GM18505 (cell line): ENCODE data around the gene ANAPC5.

ENCODE experiments used
- ATAC-seq: cut with Tn5 transposase; IDR thresholded peaks from one replicate; pipeline ENCODE4 v1.9.1; 2021; ENCODE audit not compliant: unreplicated experiment
- POLR2A ChIP-seq: IDR thresholded peaks from 4 replicates; pipeline ENCODE4 v1.6.1; 2011; ENCODE audit warnings: borderline replicate concordance; ENCODE audit not compliant: insufficient read depth, insufficient read length; ENCODE audit errors: extremely low read depth

ANAPC5 gene

GRCh38 chr12:121352682-121353018 is 439 bp upstream of the ANAPC5 start:
- no peak for TF ChIP-seq POLR2A

DNA sequence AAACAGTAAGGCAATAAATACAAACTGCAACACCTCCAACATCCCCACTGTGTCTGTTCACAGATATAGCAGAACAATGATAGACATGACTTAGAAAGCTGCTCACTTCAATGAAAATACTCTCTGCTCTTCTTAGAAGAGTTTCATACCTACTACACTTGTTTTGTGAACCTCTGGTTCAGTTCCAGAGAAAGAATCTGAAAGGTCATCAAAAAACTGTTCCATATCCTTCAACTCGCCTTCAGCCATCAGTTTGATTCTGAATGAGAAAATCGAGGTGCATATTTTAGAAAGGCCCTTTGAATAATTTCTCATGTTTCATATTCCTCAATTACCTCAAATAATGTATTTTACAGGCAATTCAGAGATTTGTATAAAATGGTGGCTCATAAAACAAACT is 5.5 kb downstream of the ANAPC5 start:
- no peak for TF ChIP-seq POLR2A
- ATAC-seq = no peak

More at GRCh38 chr12:121352682-121353018, 439 bp upstream of the ANAPC5 start:
- ATAC-seq = no peak

DNA sequence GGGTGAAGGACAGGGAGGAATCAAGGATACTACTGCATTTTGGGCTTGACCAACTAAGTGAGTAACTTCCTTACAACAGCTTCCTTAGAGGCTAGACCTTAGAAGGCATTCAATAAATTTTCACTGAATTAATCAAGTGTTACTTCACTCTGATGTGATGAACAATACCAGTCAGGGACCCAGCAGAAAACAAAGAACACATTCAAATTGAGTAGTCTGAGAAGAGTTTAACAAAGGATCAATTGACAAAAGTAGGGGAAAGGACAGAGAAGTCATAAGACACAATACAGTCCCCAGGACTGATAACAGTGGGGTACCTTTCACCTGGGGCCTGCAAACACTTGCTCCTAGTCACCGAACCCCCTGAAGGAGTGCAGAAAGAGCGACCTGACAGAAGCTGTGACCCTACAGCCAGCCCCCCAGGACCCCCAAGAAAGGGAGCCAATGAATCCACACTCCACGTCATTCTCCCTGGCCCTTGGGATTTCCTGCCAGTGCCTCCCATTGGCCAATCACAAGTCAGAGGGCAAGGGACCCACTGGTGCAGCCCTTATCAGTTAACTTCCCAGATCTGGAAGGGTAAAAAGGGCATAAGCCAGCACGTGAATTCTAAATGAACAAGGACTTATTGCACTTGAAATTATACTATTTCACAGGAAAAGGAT is 6.9 kb downstream of the ANAPC5 start:
- no peak for TF ChIP-seq POLR2A
- ATAC-seq = no peak

- no peak for TF ChIP-seq POLR2A
- no peak for ATAC-seq
Measured at GRCh38 chr12:121344506-121344905, 7.7 kb downstream of the ANAPC5 start.

DNA sequence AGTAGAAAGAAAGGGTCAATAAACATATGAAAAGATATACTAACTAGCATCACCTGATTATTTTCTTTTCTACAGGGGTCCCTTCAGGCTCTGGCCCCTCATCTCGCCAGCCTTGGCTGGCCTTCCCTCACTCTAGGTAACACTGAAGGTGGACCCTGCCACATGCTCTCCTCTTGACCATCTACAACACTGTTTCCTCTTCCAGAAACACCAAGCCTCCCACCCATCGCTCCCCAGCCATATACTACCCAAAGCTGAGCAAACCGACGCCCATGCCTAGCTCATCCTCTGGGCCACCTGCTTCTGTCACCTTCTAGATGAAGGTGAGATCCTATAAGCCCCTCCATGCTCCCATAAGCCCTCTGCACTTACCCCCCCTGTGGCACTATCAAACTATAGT is 14.8 kb downstream of the ANAPC5 start:
- no peak for ATAC-seq
- TF ChIP-seq POLR2A = no peak

- TF ChIP-seq POLR2A = no peak
- ATAC-seq = no peak
Measured at GRCh38 chr12:121334513-121335343, 17.5 kb downstream of the ANAPC5 start.

GRCh38 chr12:121333747-121334146 is 18.5 kb downstream of the ANAPC5 start:
- ATAC-seq = no peak
- no peak for TF ChIP-seq POLR2A

- TF ChIP-seq POLR2A = no peak
- ATAC-seq = no peak
Measured at GRCh38 chr12:121331248-121331647, 21.0 kb downstream of the ANAPC5 start.

DNA sequence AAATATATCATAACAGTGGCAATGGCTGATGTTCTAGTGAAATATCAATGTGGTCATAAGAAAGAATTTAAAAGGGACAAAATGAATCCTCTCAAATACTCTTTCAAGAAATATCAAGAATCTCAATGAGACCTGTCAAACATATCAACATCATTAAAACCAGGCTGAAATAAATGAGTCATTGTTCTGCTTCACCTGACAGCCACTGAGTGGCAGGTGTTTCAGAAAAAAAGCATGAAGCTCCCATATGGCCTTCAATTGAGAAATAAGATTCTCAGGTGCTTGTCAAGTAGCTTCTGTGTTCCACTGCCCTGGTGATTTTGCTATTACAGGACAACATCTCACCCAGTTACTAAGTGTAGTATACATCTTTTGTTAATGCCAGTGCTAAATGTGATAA is 21.5 kb downstream of the ANAPC5 start:
- no peak for ATAC-seq

GRCh38 chr12:121330195-121330594 is 22.0 kb downstream of the ANAPC5 start:
- no peak for TF ChIP-seq POLR2A
- no peak for ATAC-seq

More for the DNA sequence above, 21.5 kb downstream of the ANAPC5 start:
- no peak for TF ChIP-seq POLR2A

GRCh38 chr12:121328620-121329019 is 23.6 kb downstream of the ANAPC5 start:
- no peak for ATAC-seq
- TF ChIP-seq POLR2A = no peak

GRCh38 chr12:121326996-121327674 is 25.1 kb downstream of the ANAPC5 start:
- TF ChIP-seq POLR2A = no peak
- no peak for ATAC-seq

DNA sequence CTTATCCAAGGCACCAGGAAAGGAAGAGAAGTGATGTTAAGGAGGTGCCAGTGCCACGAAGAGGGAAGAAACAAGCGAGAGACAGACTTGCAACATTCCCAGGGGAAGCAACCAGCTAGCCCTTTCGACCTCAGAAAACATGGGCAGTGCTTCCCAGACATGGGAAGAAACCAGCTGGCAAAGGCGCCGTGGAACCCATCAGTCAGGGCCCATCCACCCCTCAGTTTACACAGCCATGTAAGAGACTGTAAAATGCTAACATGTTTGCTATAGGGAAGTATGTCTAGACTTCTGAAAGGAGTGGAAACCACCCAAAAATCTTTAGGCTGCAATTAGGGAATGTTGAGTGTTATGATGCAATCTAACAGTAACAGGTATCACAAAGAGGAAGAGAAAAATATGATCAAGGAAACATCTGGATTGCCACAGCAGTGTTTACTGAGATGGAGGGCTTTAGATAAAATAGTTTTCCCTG is 26.3 kb downstream of the ANAPC5 start:
- no peak for TF ChIP-seq POLR2A
- ATAC-seq = no peak
